SU-DHL-6 (cell line): ENCODE data around the gene CALN1.

Source experiments
- CTCF ChIP-seq: fragments of 200-600 bp; sonication (generic); IDR thresholded peaks from one replicate; pipeline ENCODE4 v1.5.1; 2017; ENCODE audit warnings: antibody characterized with exemption, mild to moderate bottlenecking, low read length, moderate library complexity; ENCODE audit not compliant: insufficient read depth, poor library complexity, severe bottlenecking
- EZH2phosphoT487 ChIP-seq: fragments of 200-600 bp; sonication (generic), shearing (Covaris generic); conservative IDR thresholded peaks from 2 replicates; pipeline ENCODE4 v1.6.1; 2018; ENCODE audit warnings: mild to moderate bottlenecking, antibody characterized with exemption, low read length, moderate library complexity, mixed read lengths

- TF ChIP-seq CTCF, result no peak
- no peak for TF ChIP-seq EZH2phosphoT487
Measured at GRCh38 chr7:72286519-72286918, 125.6 kb downstream of the CALN1 start.
